Thyroid gland (tissue), 4 donors: ENCODE data around the gene RAB4B.
"Not testable (repeated sequence)": the region's sequence is repeated elsewhere in the genome, so short reads cannot be mapped to it uniquely, and the experiment has no call there.

ENCODE experiments used
- CTCF ChIP-seq, 6 experiments: fragments of 200-600 bp in 3 of 6; fragments of 450-650 bp in 3 of 6; sonication (generic) in 3 of 6; IDR thresholded peaks; one replicate each; pipeline ENCODE4 v1.5.1; 2016 to 2019; ENCODE audit warnings: antibody characterized with exemption in 6 of 6, mild to moderate bottlenecking in 2 of 6, inconsistent platforms in 1 of 6, moderate library complexity in 1 of 6
- POLR2A ChIP-seq, 2 donors: fragments of 450-650 bp; IDR thresholded peaks; one replicate each; pipeline ENCODE4 v1.6.1; 2017; ENCODE audit warnings: antibody characterized with exemption in 2 of 2, mild to moderate bottlenecking in 2 of 2, moderate library complexity in 1 of 2

GRCh38 chr19:40818480-40819399 is 40.7 kb downstream of the RAB4B start:
- TF ChIP-seq CTCF (IDR thresholded peaks at IDR 0.05), result peak in 3 of 6 experiments; percentile 31 to 56 (median 35)
- TF ChIP-seq POLR2A (IDR thresholded peaks at IDR 0.05), result not testable (repeated sequence)
